ENCODE data around the gene GREM1. TPM values are rescaled to one million over a fixed set of nuclear protein-coding genes. Genes with fewer than 3 reads are reported as not detected.

GREM1 gene
- total and polyA plus RNA-seq, 4 donors: 0.06 to 2.4 (median 1.7) TPM

DNA sequence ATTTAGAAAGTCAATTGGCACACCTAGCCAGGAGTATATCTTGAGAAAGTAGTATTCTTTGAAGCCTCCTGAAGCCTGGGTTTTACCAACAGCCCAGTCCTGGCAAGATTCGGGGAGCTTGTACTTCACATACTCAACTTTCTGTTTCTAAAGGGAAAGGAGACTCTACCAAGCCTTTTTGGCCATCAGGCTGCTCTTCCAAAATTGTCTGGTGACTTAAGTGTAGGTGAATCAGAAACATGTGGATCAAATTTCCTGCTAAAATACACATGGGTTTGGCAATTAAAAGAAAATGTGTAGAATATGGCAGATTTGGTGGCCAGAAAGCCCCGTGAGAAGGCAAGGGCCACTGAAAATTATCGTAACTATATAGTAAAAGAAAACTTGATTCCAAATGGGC, 15.9 kb upstream of the GREM1 start:
- Histone ChIP-seq H3K27ac (ENCODE audit: low read depth in 1 of 2, low read length in 1 of 2) (no peak overlapping the region), H3K9ac (ENCODE audit: insufficient read depth in 1 of 2, low read length in 2 of 2) (no peak overlapping the region), H3K4me3 (no peak overlapping the region), H3K9me3 (ENCODE audit: control insufficient read depth in 4 of 4, insufficient read depth in 3 of 4, low read length in 3 of 4) (peaks cover 0 to 4% (median 0%) of the 10 kb centered on the region in 4 donors), H3K4me1 (ENCODE audit: control insufficient read depth in 5 of 5, insufficient read depth in 5 of 5, low read length in 5 of 5) (no peaks in the 10 kb centered on the region), H3K36me3 (ENCODE audit: control insufficient read depth in 4 of 4, insufficient read depth in 4 of 4, low read length in 4 of 4) (no peaks in the 10 kb centered on the region), H3K27me3 (ENCODE audit: control insufficient read depth in 3 of 3, insufficient read depth in 3 of 3, low read length in 2 of 3) (peaks cover 0 to 8% (median 4%) of the 10 kb centered on the region in 3 donors)
- ATAC-seq (ENCODE audit: insufficient read depth, low FRiP score): no peak
- TF ChIP-seq, protein P1, sequence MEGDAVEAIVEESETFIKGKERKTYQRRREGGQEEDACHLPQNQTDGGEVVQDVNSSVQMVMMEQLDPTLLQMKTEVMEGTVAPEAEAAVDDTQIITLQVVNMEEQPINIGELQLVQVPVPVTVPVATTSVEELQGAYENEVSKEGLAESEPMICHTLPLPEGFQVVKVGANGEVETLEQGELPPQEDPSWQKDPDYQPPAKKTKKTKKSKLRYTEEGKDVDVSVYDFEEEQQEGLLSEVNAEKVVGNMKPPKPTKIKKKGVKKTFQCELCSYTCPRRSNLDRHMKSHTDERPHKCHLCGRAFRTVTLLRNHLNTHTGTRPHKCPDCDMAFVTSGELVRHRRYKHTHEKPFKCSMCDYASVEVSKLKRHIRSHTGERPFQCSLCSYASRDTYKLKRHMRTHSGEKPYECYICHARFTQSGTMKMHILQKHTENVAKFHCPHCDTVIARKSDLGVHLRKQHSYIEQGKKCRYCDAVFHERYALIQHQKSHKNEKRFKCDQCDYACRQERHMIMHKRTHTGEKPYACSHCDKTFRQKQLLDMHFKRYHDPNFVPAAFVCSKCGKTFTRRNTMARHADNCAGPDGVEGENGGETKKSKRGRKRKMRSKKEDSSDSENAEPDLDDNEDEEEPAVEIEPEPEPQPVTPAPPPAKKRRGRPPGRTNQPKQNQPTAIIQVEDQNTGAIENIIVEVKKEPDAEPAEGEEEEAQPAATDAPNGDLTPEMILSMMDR (IDR thresholded peaks at IDR 0.05; ENCODE audit: control extremely low read depth, extremely low read depth): no peak
- DNase-seq: no peak
- WGBS, 2 donors: 64 to 66% methylated on average over 3 of the region's 3 CpGs

DNA sequence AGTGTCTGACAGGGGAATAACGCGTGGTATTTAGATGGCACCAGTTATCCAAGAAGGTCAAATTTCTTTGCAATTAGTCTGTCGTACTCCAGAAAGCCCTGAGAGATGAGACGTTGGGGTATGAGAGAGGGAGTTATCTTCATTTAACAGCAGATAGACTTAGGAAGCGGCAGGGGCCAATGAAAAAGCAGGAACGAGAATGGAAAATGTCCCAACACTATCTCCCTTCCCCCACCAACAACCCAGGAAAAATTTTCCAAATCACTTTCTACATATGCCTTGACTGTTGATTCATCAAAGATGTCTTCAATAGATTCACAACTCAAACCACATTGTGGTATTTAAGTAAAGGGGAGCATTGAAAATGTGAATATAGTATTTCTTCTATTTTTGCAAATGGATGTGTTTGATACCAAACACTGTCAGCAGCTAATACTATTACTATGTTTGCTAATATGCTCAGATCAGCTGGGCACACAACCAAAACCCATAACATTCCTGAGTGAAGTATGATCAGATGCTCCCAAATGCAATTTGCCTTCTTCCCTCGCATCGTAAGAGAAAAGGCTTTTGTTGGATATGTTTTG, 13.3 kb upstream of the GREM1 start:
- no peak overlapping the region for H3K27ac ChIP-seq (ENCODE audit: low read depth in 1 of 2, low read length in 1 of 2)
- H3K36me3 ChIP-seq (ENCODE audit: control insufficient read depth in 4 of 4, insufficient read depth in 4 of 4, low read length in 4 of 4): no peaks in the 10 kb centered on the region
- no peaks in the 10 kb centered on the region for H3K4me1 ChIP-seq (ENCODE audit: control insufficient read depth in 5 of 5, insufficient read depth in 5 of 5, low read length in 5 of 5)
- H3K9me3 ChIP-seq (ENCODE audit: control insufficient read depth in 4 of 4, insufficient read depth in 3 of 4, low read length in 3 of 4): no peaks in the 10 kb centered on the region
- no peak overlapping the region for H3K4me3 ChIP-seq
- DNase-seq (no peak), ATAC-seq (ENCODE audit: insufficient read depth, low FRiP score) (no peak)
- H3K9ac ChIP-seq (ENCODE audit: insufficient read depth in 1 of 2, low read length in 2 of 2): no peak overlapping the region
- peaks cover 0 to 15% (median 7%) of the 10 kb centered on the region in 3 donors for H3K27me3 ChIP-seq (ENCODE audit: control insufficient read depth in 3 of 3, insufficient read depth in 3 of 3, low read length in 2 of 3)
- WGBS, 2 donors: 55 to 83% methylated on average over 8 of the region's 8 CpGs
- TF ChIP-seq, protein P1 (IDR thresholded peaks at IDR 0.05; ENCODE audit: control extremely low read depth, extremely low read depth): no peak

DNA sequence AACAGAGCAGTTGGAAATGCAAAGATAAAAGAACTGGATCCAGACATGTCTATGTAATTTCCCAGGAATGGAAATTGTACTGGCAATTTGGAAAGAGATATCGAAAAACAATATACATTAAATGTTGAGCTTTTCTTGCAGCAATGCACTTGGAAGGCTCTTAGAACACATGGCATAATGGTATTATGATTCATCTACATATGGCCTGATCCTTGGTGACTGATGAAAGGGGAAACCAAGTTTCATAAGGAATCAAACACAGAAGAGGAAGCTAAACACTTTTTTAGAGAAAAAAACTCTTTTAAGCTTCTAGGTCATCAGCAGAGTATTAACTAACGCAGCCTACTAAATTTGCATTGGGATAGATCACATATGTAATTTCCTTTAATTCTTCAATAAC, 12.4 kb upstream of the GREM1 start:
- no peak for DNase-seq
- Histone ChIP-seq H3K4me3 (no peak overlapping the region), H3K9me3 (ENCODE audit: control insufficient read depth in 4 of 4, insufficient read depth in 3 of 4, low read length in 3 of 4) (no peaks in the 10 kb centered on the region), H3K27me3 (ENCODE audit: control insufficient read depth in 3 of 3, insufficient read depth in 3 of 3, low read length in 2 of 3) (peaks cover 0 to 20% (median 7%) of the 10 kb centered on the region in 3 donors), H3K9ac (ENCODE audit: insufficient read depth in 1 of 2, low read length in 2 of 2) (no peak overlapping the region), H3K36me3 (ENCODE audit: control insufficient read depth in 4 of 4, insufficient read depth in 4 of 4, low read length in 4 of 4) (no peaks in the 10 kb centered on the region), H3K27ac (ENCODE audit: low read depth in 1 of 2, low read length in 1 of 2) (no peak overlapping the region), H3K4me1 (ENCODE audit: control insufficient read depth in 5 of 5, insufficient read depth in 5 of 5, low read length in 5 of 5) (no peaks in the 10 kb centered on the region)
- 83 to 90% methylated on average over 2 of the region's 2 CpGs for WGBS, 2 donors
- no peak for ATAC-seq (ENCODE audit: insufficient read depth, low FRiP score)
- TF ChIP-seq, protein P1 (IDR thresholded peaks at IDR 0.05; ENCODE audit: control extremely low read depth, extremely low read depth): no peak

DNA sequence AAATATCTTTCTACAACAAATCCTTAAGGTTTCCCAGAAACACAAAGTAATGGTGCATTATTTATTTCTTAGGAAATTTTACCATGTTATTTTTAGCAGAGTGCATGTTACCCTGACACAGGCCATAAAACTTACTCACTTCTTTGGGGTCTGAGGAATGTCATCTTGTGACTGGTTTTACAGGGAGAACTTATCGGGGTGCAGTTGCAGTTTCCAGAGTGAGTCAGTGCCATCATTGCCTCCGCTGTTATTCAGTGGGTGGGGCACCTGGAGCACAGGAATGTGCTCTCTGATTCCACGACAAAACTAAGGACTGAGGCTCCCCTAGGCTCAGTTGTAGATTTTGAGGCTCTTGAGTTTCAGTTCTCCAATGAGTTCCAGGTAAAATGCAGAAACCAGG, 11.1 kb upstream of the GREM1 start:
- Histone ChIP-seq H3K4me3 (no peak overlapping the region), H3K27me3 (ENCODE audit: control insufficient read depth in 3 of 3, insufficient read depth in 3 of 3, low read length in 2 of 3) (peaks cover 0 to 23% (median 10%) of the 10 kb centered on the region in 3 donors), H3K36me3 (ENCODE audit: control insufficient read depth in 4 of 4, insufficient read depth in 4 of 4, low read length in 4 of 4) (no peaks in the 10 kb centered on the region), H3K9ac (ENCODE audit: insufficient read depth in 1 of 2, low read length in 2 of 2) (no peak overlapping the region), H3K9me3 (ENCODE audit: control insufficient read depth in 4 of 4, insufficient read depth in 3 of 4, low read length in 3 of 4) (no peaks in the 10 kb centered on the region), H3K4me1 (ENCODE audit: control insufficient read depth in 5 of 5, insufficient read depth in 5 of 5, low read length in 5 of 5) (no peaks in the 10 kb centered on the region), H3K27ac (ENCODE audit: low read depth in 1 of 2, low read length in 1 of 2) (no peak overlapping the region)
- ATAC-seq (ENCODE audit: insufficient read depth, low FRiP score) (no peak), DNase-seq (no peak)
- TF ChIP-seq, protein P1 (IDR thresholded peaks at IDR 0.05; ENCODE audit: control extremely low read depth, extremely low read depth): no peak
- 72 to 86% methylated on average over 3 of the region's 3 CpGs for WGBS, 2 donors

All from lung (tissue), 12 donors.